Fibroblast of villous mesenchyme (primary cell): Measurements from ENCODE around the gene PITPNC1. TPM values are rescaled to one million over a fixed set of nuclear protein-coding genes. Genes with fewer than 3 reads are reported as not detected.

Source experiments
- DNase-seq: peaks from one replicate; pipeline ENCODE4 v3.0.0-alpha.2; 2010; ENCODE audit warnings: low read depth
- H3K4me3 ChIP-seq: 2 replicates; pipeline ENCODE4 v1.5.1; 2011; ENCODE audit warnings: low read depth, mild to moderate bottlenecking, low read length
- CTCF ChIP-seq: IDR thresholded peaks from 2 replicates; pipeline ENCODE4 v1.5.1; 2012; ENCODE audit warnings: low read depth, mild to moderate bottlenecking, low read length; ENCODE audit not compliant: insufficient read depth
- total RNA-seq: library from RNA; depleted of rRNA; stranded (reverse); fragments of >200 nt; gene quantifications from 2 replicates; pipeline ENCODE4 v1.2.3, GENCODE V29; 2012

Gene PITPNC1
- total RNA-seq, 1 donor, result 4.3 TPM

GRCh38 chr17:67676305-67676704 lies 299.2 kb downstream of the PITPNC1 start:
- H3K4me3 ChIP-seq, result no peak overlapping the region
- TF ChIP-seq CTCF, result no peak
- no peak for DNase-seq

GRCh38 chr17:67678414-67678813 lies 301.3 kb downstream of the PITPNC1 start:
- TF ChIP-seq CTCF, result no peak
- H3K4me3 ChIP-seq, result no peak overlapping the region
- no peak for DNase-seq

- TF ChIP-seq CTCF, result no peak
- DNase-seq, result no peak
These were observed 302.1 kb downstream of the PITPNC1 start for GRCh38 chr17:67679225-67679624.

GRCh38 chr17:67679721-67680120 lies 302.6 kb downstream of the PITPNC1 start:
- DNase-seq, result no peak
- no peak overlapping the region for H3K4me3 ChIP-seq
- TF ChIP-seq CTCF, result no peak

More at GRCh38 chr17:67679225-67679624, 302.1 kb downstream of the PITPNC1 start:
- no peak overlapping the region for H3K4me3 ChIP-seq

GRCh38 chr17:67680445-67681224 lies 303.6 kb downstream of the PITPNC1 start:
- no peak overlapping the region for H3K4me3 ChIP-seq
- no peak for TF ChIP-seq CTCF
- DNase-seq, result no peak

GRCh38 chr17:67682196-67682595 lies 305.1 kb downstream of the PITPNC1 start:
- H3K4me3 ChIP-seq, result no peak overlapping the region
- DNase-seq, result no peak
- TF ChIP-seq CTCF, result no peak

GRCh38 chr17:67685351-67685750 lies 308.3 kb downstream of the PITPNC1 start:
- no peak for DNase-seq
- TF ChIP-seq CTCF, result no peak
- no peak overlapping the region for H3K4me3 ChIP-seq
